NOMO-1 (cell line): ENCODE measurements around the gene MYMK.

Source experiments
- DNase-seq, 2 experiments: peaks; one replicate each; lab custom pipeline; 2025; ENCODE audit not compliant: unreplicated experiment in 2 of 2; lab: John Stamatoyannopoulos, UW

Gene MYMK

GRCh38 chr9:133520121-133520835 lies 4.5 kb downstream of the MYMK start:
- DNase-seq: no peak

GRCh38 chr9:133519693-133520092 lies 5.1 kb downstream of the MYMK start:
- DNase-seq: no peak

- no peak for DNase-seq
These were observed 5.9 kb downstream of the MYMK start for GRCh38 chr9:133518706-133519449.

- DNase-seq: no peak
These were observed 6.6 kb downstream of the MYMK start for GRCh38 chr9:133518200-133518599.

GRCh38 chr9:133517711-133518110 lies 7.0 kb downstream of the MYMK start:
- DNase-seq: no peak

GRCh38 chr9:133516961-133517350 lies 7.8 kb downstream of the MYMK start:
- DNase-seq: no peak

- no peak for DNase-seq
These were observed 8.4 kb downstream of the MYMK start for GRCh38 chr9:133516256-133516960.

GRCh38 chr9:133515615-133516255 lies 9.0 kb downstream of the MYMK start:
- DNase-seq: no peak

- no peak for DNase-seq
These were observed 9.5 kb downstream of the MYMK start for GRCh38 chr9:133515240-133515610.

GRCh38 chr9:133514460-133515239 lies 10.1 kb downstream of the MYMK start:
- no peak for DNase-seq

- no peak for DNase-seq
These were observed 11.3 kb downstream of the MYMK start for GRCh38 chr9:133513214-133514100.

- no peak for DNase-seq
These were observed 12.2 kb downstream of the MYMK start for GRCh38 chr9:133512253-133513213.

- no peak for DNase-seq
These were observed 13.2 kb downstream of the MYMK start for GRCh38 chr9:133511607-133512006.

- no peak for DNase-seq
These were observed 13.7 kb downstream of the MYMK start for GRCh38 chr9:133510926-133511505.

- no peak for DNase-seq
These were observed 15.3 kb downstream of the MYMK start for GRCh38 chr9:133509179-133510083.

GRCh38 chr9:133508046-133508445 lies 16.7 kb downstream of the MYMK start:
- no peak for DNase-seq
